HEK293 (cell line): ENCODE data around the gene STK11.
A peak's percentile ranks its signal among the peaks of the same experiment; 100 is the strongest.

Experiments
- ZIC2 ChIP-seq: fragments of 450-650 bp; formaldehyde crosslinking; IDR thresholded peaks from 2 replicates; pipeline ENCODE4 v1.5.1; 2016; ENCODE audit warnings: missing biosample characterization, missing genetic modification characterization
- ZNF169 ChIP-seq: fragments of 450-650 bp; formaldehyde crosslinking; IDR thresholded peaks from 2 replicates; pipeline ENCODE4 v1.5.1; 2016; ENCODE audit warnings: missing biosample characterization, missing genetic modification characterization
- ZNF23 ChIP-seq: fragments of 450-650 bp; formaldehyde crosslinking; IDR thresholded peaks from 2 replicates; pipeline ENCODE4 v1.5.1; 2016; ENCODE audit warnings: missing biosample characterization, missing genetic modification characterization, borderline replicate concordance
- ZNF514 ChIP-seq: fragments of 450-650 bp; formaldehyde crosslinking; IDR thresholded peaks from 2 replicates; pipeline ENCODE4 v1.5.1; 2016; ENCODE audit warnings: missing biosample characterization, missing genetic modification characterization
- ZNF621 ChIP-seq: fragments of 450-650 bp; formaldehyde crosslinking; IDR thresholded peaks from 2 replicates; pipeline ENCODE4 v1.5.1; 2017; ENCODE audit warnings: missing biosample characterization, missing genetic modification characterization
- ZNF623 ChIP-seq: fragments of 450-650 bp; formaldehyde crosslinking; IDR thresholded peaks from 2 replicates; pipeline ENCODE4 v1.5.1; 2016; ENCODE audit warnings: missing biosample characterization, missing genetic modification characterization
- ZNF670 ChIP-seq: fragments of 450-650 bp; formaldehyde crosslinking; IDR thresholded peaks from 2 replicates; pipeline ENCODE4 v1.5.1; 2016; ENCODE audit warnings: missing biosample characterization, missing genetic modification characterization, low read depth
- ZNF707 ChIP-seq: fragments of 450-650 bp; formaldehyde crosslinking; IDR thresholded peaks from 2 replicates; pipeline ENCODE4 v1.5.1; 2016; ENCODE audit warnings: missing biosample characterization, missing genetic modification characterization
- TF ChIP-seq, protein P1 (sequence below): fragments of 450-650 bp; formaldehyde crosslinking; IDR thresholded peaks from 2 replicates; pipeline ENCODE4 v1.5.1; 2016; ENCODE audit warnings: missing biosample characterization, missing genetic modification characterization
- TF ChIP-seq, protein P2 (sequence below): fragments of 450-650 bp; formaldehyde crosslinking; IDR thresholded peaks from 2 replicates; pipeline ENCODE4 v1.5.1; 2016; ENCODE audit warnings: missing biosample characterization, missing genetic modification characterization
- TF ChIP-seq, protein P3 (sequence below): fragments of 450-650 bp; formaldehyde crosslinking; IDR thresholded peaks from 2 replicates; pipeline ENCODE4 v1.5.1; 2016; ENCODE audit warnings: missing biosample characterization, missing genetic modification characterization
- TF ChIP-seq, protein P4 (sequence below): fragments of 450-650 bp; formaldehyde crosslinking; IDR thresholded peaks from 2 replicates; pipeline ENCODE4 v1.5.1; 2016; ENCODE audit warnings: missing biosample characterization, missing genetic modification characterization
- TF ChIP-seq, protein P5 (sequence below): fragments of 450-650 bp; formaldehyde crosslinking; optimal IDR thresholded peaks from 2 replicates; pipeline ENCODE3; 2016; ENCODE audit warnings: missing biosample characterization, mild to moderate bottlenecking, missing genetic modification characterization
- TF ChIP-seq, protein P6 (sequence below): fragments of 450-650 bp; formaldehyde crosslinking; IDR thresholded peaks from 2 replicates; pipeline ENCODE4 v1.5.1; 2016; ENCODE audit warnings: missing biosample characterization, missing genetic modification characterization

DNA sequence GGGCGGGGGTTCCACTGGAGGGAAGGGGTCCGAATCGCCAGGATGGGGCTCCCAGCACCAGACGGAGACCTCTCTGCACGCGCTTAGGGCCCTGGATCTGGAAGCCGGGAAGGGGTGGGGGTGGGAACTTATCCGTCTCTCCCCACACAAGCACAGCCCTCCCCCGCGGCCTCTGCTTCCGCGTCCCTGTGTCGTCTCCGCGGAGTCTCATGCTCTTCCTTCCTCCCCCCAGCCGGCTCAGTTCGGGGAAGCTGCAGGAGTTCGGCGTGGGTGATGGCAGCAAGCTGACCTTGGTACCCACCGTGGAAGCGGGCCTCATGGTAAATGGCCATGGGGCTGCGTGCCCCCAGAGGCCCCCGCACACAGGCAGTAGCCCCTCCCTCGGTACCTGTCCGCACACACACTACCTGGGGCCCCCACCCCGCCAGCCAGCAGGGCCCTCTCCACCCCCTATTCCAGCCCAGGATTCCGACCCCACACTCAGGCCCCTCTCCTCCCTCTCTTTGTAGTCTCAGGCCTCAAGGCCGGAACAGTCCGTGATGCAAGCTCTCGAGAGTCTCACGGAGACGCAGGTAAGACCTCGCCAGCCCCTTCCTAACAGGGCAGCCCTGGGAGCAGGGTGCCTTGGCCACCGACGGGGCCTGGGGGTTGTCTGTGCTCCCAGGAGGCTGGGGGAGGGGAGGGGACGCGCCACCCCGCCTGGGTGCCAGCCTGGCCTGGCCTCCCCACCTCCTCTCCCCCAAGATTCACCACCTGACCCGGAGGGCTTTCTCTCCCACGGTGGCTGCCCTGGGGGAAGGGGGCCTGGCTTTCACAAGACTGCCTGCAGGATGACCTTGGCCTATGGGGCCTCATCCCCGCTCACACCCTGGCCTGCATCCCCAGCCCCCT, 46.0 kb downstream of the STK11 start:
- TF ChIP-seq, protein P1, sequence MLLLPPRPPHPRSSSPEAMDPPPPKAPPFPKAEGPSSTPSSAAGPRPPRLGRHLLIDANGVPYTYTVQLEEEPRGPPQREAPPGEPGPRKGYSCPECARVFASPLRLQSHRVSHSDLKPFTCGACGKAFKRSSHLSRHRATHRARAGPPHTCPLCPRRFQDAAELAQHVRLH, result no peak
- TF ChIP-seq, protein P2, sequence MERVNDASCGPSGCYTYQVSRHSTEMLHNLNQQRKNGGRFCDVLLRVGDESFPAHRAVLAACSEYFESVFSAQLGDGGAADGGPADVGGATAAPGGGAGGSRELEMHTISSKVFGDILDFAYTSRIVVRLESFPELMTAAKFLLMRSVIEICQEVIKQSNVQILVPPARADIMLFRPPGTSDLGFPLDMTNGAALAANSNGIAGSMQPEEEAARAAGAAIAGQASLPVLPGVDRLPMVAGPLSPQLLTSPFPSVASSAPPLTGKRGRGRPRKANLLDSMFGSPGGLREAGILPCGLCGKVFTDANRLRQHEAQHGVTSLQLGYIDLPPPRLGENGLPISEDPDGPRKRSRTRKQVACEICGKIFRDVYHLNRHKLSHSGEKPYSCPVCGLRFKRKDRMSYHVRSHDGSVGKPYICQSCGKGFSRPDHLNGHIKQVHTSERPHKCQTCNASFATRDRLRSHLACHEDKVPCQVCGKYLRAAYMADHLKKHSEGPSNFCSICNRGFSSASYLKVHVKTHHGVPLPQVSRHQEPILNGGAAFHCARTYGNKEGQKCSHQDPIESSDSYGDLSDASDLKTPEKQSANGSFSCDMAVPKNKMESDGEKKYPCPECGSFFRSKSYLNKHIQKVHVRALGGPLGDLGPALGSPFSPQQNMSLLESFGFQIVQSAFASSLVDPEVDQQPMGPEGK, result peak; percentile 97
- TF ChIP-seq, protein P3, sequence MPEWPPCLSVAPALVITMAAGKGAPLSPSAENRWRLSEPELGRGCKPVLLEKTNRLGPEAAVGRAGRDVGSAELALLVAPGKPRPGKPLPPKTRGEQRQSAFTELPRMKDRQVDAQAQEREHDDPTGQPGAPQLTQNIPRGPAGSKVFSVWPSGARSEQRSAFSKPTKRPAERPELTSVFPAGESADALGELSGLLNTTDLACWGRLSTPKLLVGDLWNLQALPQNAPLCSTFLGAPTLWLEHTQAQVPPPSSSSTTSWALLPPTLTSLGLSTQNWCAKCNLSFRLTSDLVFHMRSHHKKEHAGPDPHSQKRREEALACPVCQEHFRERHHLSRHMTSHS (tag by site-specific recombination), result no peak
- no peak for TF ChIP-seq ZNF514
- no peak for TF ChIP-seq ZNF707
- TF ChIP-seq, protein P4, sequence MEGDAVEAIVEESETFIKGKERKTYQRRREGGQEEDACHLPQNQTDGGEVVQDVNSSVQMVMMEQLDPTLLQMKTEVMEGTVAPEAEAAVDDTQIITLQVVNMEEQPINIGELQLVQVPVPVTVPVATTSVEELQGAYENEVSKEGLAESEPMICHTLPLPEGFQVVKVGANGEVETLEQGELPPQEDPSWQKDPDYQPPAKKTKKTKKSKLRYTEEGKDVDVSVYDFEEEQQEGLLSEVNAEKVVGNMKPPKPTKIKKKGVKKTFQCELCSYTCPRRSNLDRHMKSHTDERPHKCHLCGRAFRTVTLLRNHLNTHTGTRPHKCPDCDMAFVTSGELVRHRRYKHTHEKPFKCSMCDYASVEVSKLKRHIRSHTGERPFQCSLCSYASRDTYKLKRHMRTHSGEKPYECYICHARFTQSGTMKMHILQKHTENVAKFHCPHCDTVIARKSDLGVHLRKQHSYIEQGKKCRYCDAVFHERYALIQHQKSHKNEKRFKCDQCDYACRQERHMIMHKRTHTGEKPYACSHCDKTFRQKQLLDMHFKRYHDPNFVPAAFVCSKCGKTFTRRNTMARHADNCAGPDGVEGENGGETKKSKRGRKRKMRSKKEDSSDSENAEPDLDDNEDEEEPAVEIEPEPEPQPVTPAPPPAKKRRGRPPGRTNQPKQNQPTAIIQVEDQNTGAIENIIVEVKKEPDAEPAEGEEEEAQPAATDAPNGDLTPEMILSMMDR (tag by site-specific recombination), result no peak
- TF ChIP-seq, protein P5, sequence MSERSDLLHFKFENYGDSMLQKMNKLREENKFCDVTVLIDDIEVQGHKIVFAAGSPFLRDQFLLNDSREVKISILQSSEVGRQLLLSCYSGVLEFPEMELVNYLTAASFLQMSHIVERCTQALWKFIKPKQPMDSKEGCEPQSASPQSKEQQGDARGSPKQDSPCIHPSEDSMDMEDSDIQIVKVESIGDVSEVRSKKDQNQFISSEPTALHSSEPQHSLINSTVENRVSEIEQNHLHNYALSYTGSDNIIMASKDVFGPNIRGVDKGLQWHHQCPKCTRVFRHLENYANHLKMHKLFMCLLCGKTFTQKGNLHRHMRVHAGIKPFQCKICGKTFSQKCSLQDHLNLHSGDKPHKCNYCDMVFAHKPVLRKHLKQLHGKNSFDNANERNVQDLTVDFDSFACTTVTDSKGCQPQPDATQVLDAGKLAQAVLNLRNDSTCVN (tag by site-specific recombination), result peak; percentile 81
- no peak for TF ChIP-seq ZNF621
- TF ChIP-seq ZNF23 (tag by site-specific recombination), result no peak
- TF ChIP-seq, protein P6, sequence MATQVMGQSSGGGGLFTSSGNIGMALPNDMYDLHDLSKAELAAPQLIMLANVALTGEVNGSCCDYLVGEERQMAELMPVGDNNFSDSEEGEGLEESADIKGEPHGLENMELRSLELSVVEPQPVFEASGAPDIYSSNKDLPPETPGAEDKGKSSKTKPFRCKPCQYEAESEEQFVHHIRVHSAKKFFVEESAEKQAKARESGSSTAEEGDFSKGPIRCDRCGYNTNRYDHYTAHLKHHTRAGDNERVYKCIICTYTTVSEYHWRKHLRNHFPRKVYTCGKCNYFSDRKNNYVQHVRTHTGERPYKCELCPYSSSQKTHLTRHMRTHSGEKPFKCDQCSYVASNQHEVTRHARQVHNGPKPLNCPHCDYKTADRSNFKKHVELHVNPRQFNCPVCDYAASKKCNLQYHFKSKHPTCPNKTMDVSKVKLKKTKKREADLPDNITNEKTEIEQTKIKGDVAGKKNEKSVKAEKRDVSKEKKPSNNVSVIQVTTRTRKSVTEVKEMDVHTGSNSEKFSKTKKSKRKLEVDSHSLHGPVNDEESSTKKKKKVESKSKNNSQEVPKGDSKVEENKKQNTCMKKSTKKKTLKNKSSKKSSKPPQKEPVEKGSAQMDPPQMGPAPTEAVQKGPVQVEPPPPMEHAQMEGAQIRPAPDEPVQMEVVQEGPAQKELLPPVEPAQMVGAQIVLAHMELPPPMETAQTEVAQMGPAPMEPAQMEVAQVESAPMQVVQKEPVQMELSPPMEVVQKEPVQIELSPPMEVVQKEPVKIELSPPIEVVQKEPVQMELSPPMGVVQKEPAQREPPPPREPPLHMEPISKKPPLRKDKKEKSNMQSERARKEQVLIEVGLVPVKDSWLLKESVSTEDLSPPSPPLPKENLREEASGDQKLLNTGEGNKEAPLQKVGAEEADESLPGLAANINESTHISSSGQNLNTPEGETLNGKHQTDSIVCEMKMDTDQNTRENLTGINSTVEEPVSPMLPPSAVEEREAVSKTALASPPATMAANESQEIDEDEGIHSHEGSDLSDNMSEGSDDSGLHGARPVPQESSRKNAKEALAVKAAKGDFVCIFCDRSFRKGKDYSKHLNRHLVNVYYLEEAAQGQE (tag by site-specific recombination), result peak; percentile 4; the same call in 1 of the 2 replicates
- TF ChIP-seq ZIC2 (tag by site-specific recombination), result 0 out of 2 replicates have a peak, but pooled peaks have one; percentile 44
- no peak for TF ChIP-seq ZNF623 (tag by site-specific recombination)
- no peak for TF ChIP-seq ZNF169 (tag by site-specific recombination)
- TF ChIP-seq ZNF670 (tag by site-specific recombination), result no peak
